Kidney (tissue), 14 donors: ENCODE data around the gene NAA35. TPM values are rescaled to one million over a fixed set of nuclear protein-coding genes. Genes with fewer than 3 reads are reported as not detected.

Experiments
- DNase-seq, 5 donors: peaks; one replicate each; pipeline ENCODE4 v3.0.0-alpha.2; 2013 to 2020
- FAIRE-seq: peaks from 2 replicates; lab custom pipeline; 2012; peaks lifted over from hg19 to GRCh38; lab: Jason Lieb, UNC
- H3K27ac ChIP-seq, 2 donors: one replicate each; pipeline ENCODE4 v1.7.0; 2013; ENCODE audit warnings: low read depth in 2 of 2, low read length in 2 of 2, inconsistent platforms in 1 of 2
- H3K27me3 ChIP-seq: one replicate; pipeline ENCODE4 v1.7.1; 2013; ENCODE audit warnings: low read length, inconsistent platforms; ENCODE audit not compliant: control insufficient read depth, insufficient read depth
- H3K36me3 ChIP-seq, 3 donors: one replicate each; pipeline versions ENCODE4 v1.7.0 to v1.7.1; 2013; ENCODE audit warnings: low read length in 3 of 3, control low read depth in 1 of 3, inconsistent platforms in 1 of 3; ENCODE audit not compliant: insufficient read depth in 3 of 3, control insufficient read depth in 2 of 3
- H3K4me1 ChIP-seq, 3 donors: one replicate each; pipeline versions ENCODE4 v1.7.0 to v1.7.1; 2013; ENCODE audit warnings: low read length in 3 of 3, inconsistent platforms in 1 of 3, low read depth in 1 of 3; ENCODE audit not compliant: control insufficient read depth in 2 of 3, insufficient read depth in 2 of 3
- H3K4me3 ChIP-seq, 3 donors: one replicate each; pipeline versions ENCODE4 v1.7.0 to v1.8.1; 2013; ENCODE audit warnings: low read length in 3 of 3, control low read depth in 1 of 3, inconsistent platforms in 1 of 3
- H3K9ac ChIP-seq, 3 donors: one replicate each; pipeline versions ENCODE4 v1.7.0 to v1.7.1; 2013; ENCODE audit warnings: low read length in 3 of 3, control low read depth in 1 of 3, inconsistent platforms in 1 of 3
- H3K9me3 ChIP-seq, 3 donors: one replicate each; pipeline versions ENCODE4 v1.7.0 to v1.7.1; 2013; ENCODE audit warnings: low read length in 3 of 3, control low read depth in 1 of 3, inconsistent platforms in 1 of 3; ENCODE audit not compliant: control insufficient read depth in 2 of 3, insufficient read depth in 1 of 3
- intact Hi-C: fragments of 100-400 bp; cut with DNase I; formaldehyde crosslinking; loops from one replicate; pipeline ENCODE4 v1.11.1; 2022
- polyA plus RNA-seq: library from polyadenylated mRNA; stranded (reverse); fragments of 350-450 nt; fragmentation: Illumina TruSeq; extraction: RNeasy Lipid Tissue Mini Kit (QIAGEN cat#74804); gene quantifications from one replicate; pipeline ENCODE4 v1.2.3, GENCODE V29; 2014; ENCODE audit warnings: low read depth, low replicate concordance; ENCODE audit not compliant: insufficient read depth
- total RNA-seq: library from RNA; stranded (reverse); fragmentation: NEBNext Ultra II Directional; extraction: Animal tissue kit (Norgen Biotek cat#: 25700); gene quantifications from one replicate; pipeline ENCODE4 v1.2.1, GENCODE V29; 2021
- TF ChIP-seq, protein P1 (sequence below): IDR thresholded peaks from 3 replicates; pipeline ENCODE4 v1.5.1; 2012; ENCODE audit warnings: mild to moderate bottlenecking, moderate library complexity, borderline replicate concordance; ENCODE audit not compliant: insufficient read depth; ENCODE audit errors: extremely low read depth
- donor health status: control.
- donor health status: control.
- donor health status: control.
- donor health status: control.
- donor health status: control.
- donor health status: DM: yes; HTN: yes; CAD: no.
- donor health status: Normal renal cell carcinoma (clear cell type).

The NAA35 gene
- total and polyA plus RNA-seq, 2 donors from 2014 or later: 10.8 to 25.3 TPM

DNA sequence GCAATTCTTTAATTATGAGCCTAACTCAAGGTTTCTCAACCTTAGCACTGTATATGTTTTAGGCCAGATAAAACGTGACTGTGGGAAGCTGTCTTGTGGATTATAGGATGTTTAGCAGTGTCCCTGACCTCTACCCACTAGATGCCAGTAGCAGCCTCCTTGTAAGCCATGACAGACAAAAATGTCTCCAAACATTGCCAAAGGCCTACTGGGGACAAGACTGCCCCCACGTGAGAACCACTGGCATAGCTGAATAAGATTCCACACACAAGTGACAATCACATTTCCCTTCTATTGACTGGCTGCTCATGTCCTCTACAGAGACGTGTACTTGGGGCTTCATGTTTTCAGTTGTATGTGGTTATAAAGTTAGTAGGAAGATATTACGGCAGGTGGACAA lies 103.1 kb downstream of the NAA35 start:
- no peak overlapping the region for H3K27ac ChIP-seq
- H3K27me3 ChIP-seq: no peaks in the 10 kb centered on the region
- intact Hi-C loops: no loop called here
- H3K36me3 ChIP-seq: peaks cover 0 to 2% (median 0%) of the 10 kb centered on the region in 3 donors
- FAIRE-seq: no peak
- H3K9ac ChIP-seq: no peak overlapping the region
- H3K9me3 ChIP-seq: no peaks in the 10 kb centered on the region
- TF ChIP-seq, protein P1, sequence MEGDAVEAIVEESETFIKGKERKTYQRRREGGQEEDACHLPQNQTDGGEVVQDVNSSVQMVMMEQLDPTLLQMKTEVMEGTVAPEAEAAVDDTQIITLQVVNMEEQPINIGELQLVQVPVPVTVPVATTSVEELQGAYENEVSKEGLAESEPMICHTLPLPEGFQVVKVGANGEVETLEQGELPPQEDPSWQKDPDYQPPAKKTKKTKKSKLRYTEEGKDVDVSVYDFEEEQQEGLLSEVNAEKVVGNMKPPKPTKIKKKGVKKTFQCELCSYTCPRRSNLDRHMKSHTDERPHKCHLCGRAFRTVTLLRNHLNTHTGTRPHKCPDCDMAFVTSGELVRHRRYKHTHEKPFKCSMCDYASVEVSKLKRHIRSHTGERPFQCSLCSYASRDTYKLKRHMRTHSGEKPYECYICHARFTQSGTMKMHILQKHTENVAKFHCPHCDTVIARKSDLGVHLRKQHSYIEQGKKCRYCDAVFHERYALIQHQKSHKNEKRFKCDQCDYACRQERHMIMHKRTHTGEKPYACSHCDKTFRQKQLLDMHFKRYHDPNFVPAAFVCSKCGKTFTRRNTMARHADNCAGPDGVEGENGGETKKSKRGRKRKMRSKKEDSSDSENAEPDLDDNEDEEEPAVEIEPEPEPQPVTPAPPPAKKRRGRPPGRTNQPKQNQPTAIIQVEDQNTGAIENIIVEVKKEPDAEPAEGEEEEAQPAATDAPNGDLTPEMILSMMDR: no peak
- peaks cover 0 to 11% (median 8%) of the 10 kb centered on the region in 3 donors for H3K4me1 ChIP-seq
- DNase-seq: peak in 1 of 5 donors; percentile 19
- no peak overlapping the region for H3K4me3 ChIP-seq

DNA sequence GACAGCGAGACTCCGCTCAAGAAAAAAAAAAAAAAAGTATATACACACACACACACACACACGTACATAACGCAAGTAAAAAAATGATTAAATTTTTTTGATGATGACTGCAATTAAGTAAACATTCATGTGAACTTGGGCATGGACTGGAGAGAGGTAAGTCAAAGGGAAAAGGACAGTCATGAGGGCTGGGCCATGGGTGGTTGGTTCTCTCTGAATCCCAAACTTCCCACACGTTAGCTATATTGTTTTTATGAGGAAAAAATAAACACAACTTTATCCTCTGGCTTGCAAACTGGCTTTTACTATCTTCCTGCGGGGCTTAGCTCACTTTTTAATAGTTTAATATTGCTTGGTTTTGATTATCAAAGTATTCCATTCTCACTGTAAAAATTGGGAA lies 104.7 kb downstream of the NAA35 start:
- DNase-seq: no peak
- H3K36me3 ChIP-seq: no peaks in the 10 kb centered on the region
- no peaks in the 10 kb centered on the region for H3K9me3 ChIP-seq
- no peak overlapping the region for H3K27ac ChIP-seq
- no peak overlapping the region for H3K4me3 ChIP-seq
- TF ChIP-seq, protein P1: no peak
- no peak for FAIRE-seq
- no peak overlapping the region for H3K9ac ChIP-seq
- peaks cover 0 to 10% (median 8%) of the 10 kb centered on the region in 3 donors for H3K4me1 ChIP-seq
- H3K27me3 ChIP-seq: no peaks in the 10 kb centered on the region
- intact Hi-C loops: no loop called here

DNA sequence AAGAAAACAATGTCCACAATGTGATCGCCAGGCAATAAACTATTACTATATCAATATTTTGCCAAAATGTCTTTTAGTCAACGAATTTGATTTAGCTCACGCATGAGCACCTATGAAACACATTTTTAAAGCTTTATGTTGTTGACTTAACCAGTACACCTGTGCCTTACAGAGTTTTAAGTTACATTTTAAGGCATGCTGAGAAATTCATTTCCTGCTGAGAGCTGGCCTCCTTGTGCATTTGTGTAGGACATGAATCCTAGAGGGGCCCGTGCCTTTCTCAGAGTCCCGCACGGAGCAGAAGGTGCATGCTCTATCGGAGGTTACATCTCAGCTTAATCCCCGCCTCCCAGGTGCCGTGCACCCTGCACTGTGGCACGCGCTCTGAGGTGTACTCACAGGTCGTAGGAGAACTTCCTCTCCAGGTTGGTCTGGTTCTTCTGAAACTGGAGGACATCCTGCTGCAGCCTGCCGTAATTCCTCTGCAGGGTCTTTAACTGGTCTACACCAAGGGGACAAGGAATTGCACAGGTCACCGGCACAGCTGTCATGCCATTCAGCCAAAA lies 105.2 kb downstream of the NAA35 start:
- Histone ChIP-seq H3K36me3 (no peaks in the 10 kb centered on the region), H3K9me3 (no peaks in the 10 kb centered on the region), H3K4me3 (no peak overlapping the region), H3K4me1 (peaks cover 0 to 6% (median 5%) of the 10 kb centered on the region in 3 donors), H3K9ac (no peak overlapping the region), H3K27ac (no peak overlapping the region), H3K27me3 (no peaks in the 10 kb centered on the region)
- peak in 2 of 5 donors; percentile 37 for DNase-seq
- TF ChIP-seq, protein P1: no peak
- intact Hi-C loops: no loop called here
- FAIRE-seq: no peak

DNA sequence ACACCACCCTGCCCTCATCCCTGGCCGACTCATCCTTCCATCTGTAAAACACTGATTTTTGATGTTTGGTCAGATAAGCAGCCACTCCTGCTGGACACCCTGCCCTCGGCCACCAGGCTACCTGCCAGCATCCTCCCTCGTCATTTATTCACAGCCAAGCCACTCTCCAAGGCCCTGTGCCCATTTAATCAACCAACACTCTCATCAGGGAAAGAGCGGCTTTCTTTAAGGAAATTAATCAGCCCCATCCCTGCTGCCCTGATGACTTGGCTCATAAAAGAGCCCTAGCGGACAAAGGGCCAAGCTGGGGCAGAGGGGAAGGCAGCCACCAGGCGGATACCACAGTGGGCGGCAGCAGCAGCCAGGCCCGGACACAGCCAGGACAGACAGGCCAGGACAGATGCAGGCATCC lies 106.0 kb downstream of the NAA35 start:
- Histone ChIP-seq H3K9ac (no peak overlapping the region), H3K27ac (no peak overlapping the region), H3K4me1 (peaks cover 0 to 6% (median 0%) of the 10 kb centered on the region in 3 donors), H3K4me3 (no peak overlapping the region), H3K27me3 (no peaks in the 10 kb centered on the region), H3K9me3 (no peaks in the 10 kb centered on the region), H3K36me3 (no peaks in the 10 kb centered on the region)
- DNase-seq (no peak), FAIRE-seq (no peak)
- intact Hi-C loops: no loop called here
- TF ChIP-seq, protein P1: no peak
